Measurements from ENCODE around the gene FAM168A. TPM values are rescaled to one million over a fixed set of nuclear protein-coding genes. Genes with fewer than 3 reads are reported as not detected.

Gene FAM168A
- total and polyA plus RNA-seq, 2 experiments from 2014 or later = 6.3 to 24.5 TPM

DNA sequence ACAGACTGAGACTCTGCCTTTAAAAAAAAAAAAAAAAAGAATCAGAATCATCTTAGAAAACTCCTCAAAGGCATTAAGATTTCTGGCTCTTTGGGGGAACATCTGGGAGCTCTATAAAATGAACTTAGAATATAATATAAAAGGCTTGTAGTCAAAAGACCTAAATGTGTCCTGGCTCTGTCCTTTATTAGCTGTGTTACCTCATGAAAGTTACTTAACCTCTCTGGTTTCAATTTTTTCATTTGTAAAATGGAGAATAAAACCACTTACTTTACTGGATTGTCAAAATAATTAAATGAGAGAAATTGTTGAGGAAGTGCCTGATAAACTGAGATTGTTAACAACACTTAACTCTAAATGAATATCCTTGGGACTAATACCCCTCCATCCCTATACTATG, 81.8 kb downstream of the FAM168A start:
- no peak for TF ChIP-seq EZH2phosphoT487 (IDR thresholded peaks at IDR 0.05; ENCODE audit: low read depth, severe bottlenecking, unreplicated experiment)
- TF ChIP-seq CTCF (IDR thresholded peaks at IDR 0.05; ENCODE audit: poor library complexity) = no peak
- TF ChIP-seq EZH2 (IDR thresholded peaks at IDR 0.05; ENCODE audit: borderline replicate concordance) = no peak
- Histone ChIP-seq H3K27ac (no peak overlapping the region), H3K4me3 (no peak overlapping the region), H3K27me3 (no peaks in the 10 kb centered on the region), H3K4me1 (ENCODE audit: insufficient read depth) (no peaks in the 10 kb centered on the region), H3K9me2 (replicated peaks; ENCODE audit: insufficient read depth) (no peaks in the 10 kb centered on the region), H4K20me1 (ENCODE audit: insufficient read depth, poor library complexity, severe bottlenecking) (no peaks in the 10 kb centered on the region), H3K79me2 (peaks cover 8% of the 10 kb centered on the region), H2AFZ (no peak overlapping the region), H3K36me3 (replicated peaks; ENCODE audit: insufficient read depth, low read depth) (no peaks in the 10 kb centered on the region), H3K4me2 (no peak overlapping the region), H3K9me3 (ENCODE audit: low read depth) (no peaks in the 10 kb centered on the region)
- DNase-seq (ENCODE audit: low spot score) = no peak

DNA sequence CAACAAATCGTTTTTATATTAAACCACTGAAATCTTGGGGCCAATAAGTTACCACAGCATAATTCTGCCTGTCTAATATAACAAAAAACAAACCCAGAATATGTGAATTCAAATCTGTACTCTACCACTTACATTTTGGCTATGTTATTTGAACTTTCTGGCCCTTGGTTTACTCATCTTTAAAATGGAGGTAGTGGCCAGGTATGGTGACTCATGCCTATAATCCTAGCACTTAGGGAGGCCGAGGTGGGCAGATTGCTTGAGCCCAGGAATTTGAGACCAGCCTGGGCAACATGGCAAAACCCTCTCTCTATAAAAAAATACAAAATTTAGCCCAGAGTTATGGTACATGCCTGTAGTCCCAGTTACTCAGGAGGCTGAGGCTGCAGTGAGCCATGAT, 84.2 kb downstream of the FAM168A start:
- DNase-seq (ENCODE audit: low spot score) = no peak
- Histone ChIP-seq H4K20me1 (ENCODE audit: insufficient read depth, poor library complexity, severe bottlenecking) (no peaks in the 10 kb centered on the region), H3K4me2 (no peak overlapping the region), H3K9me2 (replicated peaks; ENCODE audit: insufficient read depth) (no peaks in the 10 kb centered on the region), H3K27ac (no peak overlapping the region), H3K27me3 (no peaks in the 10 kb centered on the region), H3K4me3 (no peak overlapping the region), H3K4me1 (ENCODE audit: insufficient read depth) (no peaks in the 10 kb centered on the region), H3K79me2 (peaks cover 6% of the 10 kb centered on the region), H2AFZ (no peak overlapping the region), H3K36me3 (replicated peaks; ENCODE audit: insufficient read depth, low read depth) (no peaks in the 10 kb centered on the region), H3K9me3 (ENCODE audit: low read depth) (no peaks in the 10 kb centered on the region)
- TF ChIP-seq CTCF (IDR thresholded peaks at IDR 0.05; ENCODE audit: poor library complexity) = no peak
- no peak for TF ChIP-seq EZH2 (IDR thresholded peaks at IDR 0.05; ENCODE audit: borderline replicate concordance)
- TF ChIP-seq EZH2phosphoT487 (IDR thresholded peaks at IDR 0.05; ENCODE audit: low read depth, severe bottlenecking, unreplicated experiment) = no peak
- WGBS (ENCODE audit: low lambda C conversion rate, missing lambda C conversion rate) = 61% methylated on average over 2 of the region's 2 CpGs

- Histone ChIP-seq H4K20me1 (ENCODE audit: insufficient read depth, poor library complexity, severe bottlenecking) (no peaks in the 10 kb centered on the region), H2AFZ (no peak overlapping the region), H3K4me2 (no peak overlapping the region), H3K79me2 (peaks cover 4% of the 10 kb centered on the region), H3K27ac (no peak overlapping the region), H3K36me3 (replicated peaks; ENCODE audit: insufficient read depth, low read depth) (no peaks in the 10 kb centered on the region), H3K9me3 (ENCODE audit: low read depth) (no peaks in the 10 kb centered on the region), H3K4me1 (ENCODE audit: insufficient read depth) (no peaks in the 10 kb centered on the region), H3K9me2 (replicated peaks; ENCODE audit: insufficient read depth) (no peaks in the 10 kb centered on the region), H3K27me3 (no peaks in the 10 kb centered on the region), H3K4me3 (no peak overlapping the region)
- 96% methylated on average over 4 of the region's 4 CpGs for WGBS (ENCODE audit: low lambda C conversion rate, missing lambda C conversion rate)
- no peak for DNase-seq (ENCODE audit: low spot score)
- no peak for TF ChIP-seq EZH2 (IDR thresholded peaks at IDR 0.05; ENCODE audit: borderline replicate concordance)
- TF ChIP-seq CTCF (IDR thresholded peaks at IDR 0.05; ENCODE audit: poor library complexity) = no peak
Measured at GRCh38 chr11:73510877-73511276, 87.0 kb downstream of the FAM168A start.

DNA sequence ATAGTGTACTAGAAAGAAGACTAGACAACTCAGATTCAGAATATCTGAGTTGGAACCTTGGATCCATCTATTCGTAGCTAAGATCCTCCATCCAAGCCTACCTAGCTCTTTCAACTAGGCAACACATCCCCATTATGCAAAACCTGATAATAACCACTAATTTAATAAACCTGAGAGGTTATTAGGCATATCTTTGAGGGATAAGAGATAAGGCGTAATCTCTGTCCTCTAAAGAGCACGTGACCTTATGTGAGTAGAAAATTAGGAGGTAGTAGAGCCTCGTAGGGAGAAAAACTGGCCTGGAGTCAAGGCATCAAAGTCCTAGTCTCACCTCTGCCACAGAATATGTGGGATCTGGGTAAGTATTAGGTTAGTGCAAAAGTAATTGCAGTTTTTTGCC, 87.8 kb downstream of the FAM168A start:
- Histone ChIP-seq H3K4me1 (ENCODE audit: insufficient read depth) (no peaks in the 10 kb centered on the region), H3K4me3 (no peak overlapping the region), H3K4me2 (no peak overlapping the region), H3K79me2 (peaks cover 6% of the 10 kb centered on the region), H3K27me3 (no peaks in the 10 kb centered on the region), H3K36me3 (replicated peaks; ENCODE audit: insufficient read depth, low read depth) (no peaks in the 10 kb centered on the region), H3K9me2 (replicated peaks; ENCODE audit: insufficient read depth) (no peaks in the 10 kb centered on the region), H4K20me1 (ENCODE audit: insufficient read depth, poor library complexity, severe bottlenecking) (no peaks in the 10 kb centered on the region), H3K9me3 (ENCODE audit: low read depth) (no peaks in the 10 kb centered on the region), H2AFZ (no peak overlapping the region), H3K27ac (no peak overlapping the region)
- TF ChIP-seq EZH2 (IDR thresholded peaks at IDR 0.05; ENCODE audit: borderline replicate concordance) (no peak), CTCF (IDR thresholded peaks at IDR 0.05; ENCODE audit: poor library complexity) (no peak), EZH2phosphoT487 (IDR thresholded peaks at IDR 0.05; ENCODE audit: low read depth, severe bottlenecking, unreplicated experiment) (no peak)
- 81% methylated on average over 4 of the region's 4 CpGs for WGBS (ENCODE audit: low lambda C conversion rate, missing lambda C conversion rate)
- no peak for DNase-seq (ENCODE audit: low spot score)
